Gastrocnemius medialis (tissue), 4 donors: ENCODE results near the gene TGFBR2.

Experiments used
- CTCF ChIP-seq, 5 experiments: fragments of 450-650 bp in 3 of 5; fragments of 200-600 bp in 2 of 5; sonication (generic) in 2 of 5; IDR thresholded peaks in 4 of 5; conservative IDR thresholded peaks in 1 of 5; 1 replicate in 4 of 5; 2 replicates in 1 of 5; pipeline ENCODE4 v1.5.1; 2016 to 2019; ENCODE audit warnings: antibody characterized with exemption in 5 of 5, mild to moderate bottlenecking in 3 of 5, moderate library complexity in 3 of 5
- POLR2A ChIP-seq, 2 donors: fragments of 450-650 bp; IDR thresholded peaks; one replicate each; pipeline ENCODE4 v1.6.1; 2017; ENCODE audit warnings: antibody characterized with exemption in 2 of 2, mild to moderate bottlenecking in 2 of 2, moderate library complexity in 2 of 2

GRCh38 chr3:30708472-30708871 lies 102.1 kb downstream of the TGFBR2 start:
- TF ChIP-seq POLR2A (IDR thresholded peaks at IDR 0.05) (no peak), CTCF (IDR thresholded peaks at IDR 0.05 in 4 of 5, conservative IDR thresholded peaks at IDR 0.05 in 1 of 5) (no peak)
